Upper lobe of left lung (tissue), 4 donors: ENCODE measurements around the gene APBB1IP.

ENCODE experiments used
- EP300 ChIP-seq, 4 donors: sonication (generic); formaldehyde crosslinking; IDR thresholded peaks; one replicate each; pipeline ENCODE4 v1.5.1; 2017; ENCODE audit warnings: antibody characterized with exemption in 4 of 4, control low read depth in 2 of 4
- POLR2A ChIP-seq, 4 donors: fragments of 450-650 bp; IDR thresholded peaks; one replicate each; pipeline ENCODE4 v1.5.1; 2016 to 2017; ENCODE audit warnings: antibody characterized with exemption in 4 of 4, mild to moderate bottlenecking in 2 of 4
- POLR2AphosphoS5 ChIP-seq, 2 donors: sonication (generic); formaldehyde crosslinking; IDR thresholded peaks; one replicate each; pipeline ENCODE4 v1.5.1; 2017; ENCODE audit warnings: antibody characterized with exemption in 2 of 2
- TF ChIP-seq, protein P1 (sequence below), 6 experiments: fragments of 450-650 bp in 4 of 6; fragments of 200-600 bp in 2 of 6; sonication (generic) in 2 of 6; IDR thresholded peaks; one replicate each; pipeline ENCODE4 v1.5.1; 2016 to 2019; ENCODE audit warnings: antibody characterized with exemption in 6 of 6

DNA sequence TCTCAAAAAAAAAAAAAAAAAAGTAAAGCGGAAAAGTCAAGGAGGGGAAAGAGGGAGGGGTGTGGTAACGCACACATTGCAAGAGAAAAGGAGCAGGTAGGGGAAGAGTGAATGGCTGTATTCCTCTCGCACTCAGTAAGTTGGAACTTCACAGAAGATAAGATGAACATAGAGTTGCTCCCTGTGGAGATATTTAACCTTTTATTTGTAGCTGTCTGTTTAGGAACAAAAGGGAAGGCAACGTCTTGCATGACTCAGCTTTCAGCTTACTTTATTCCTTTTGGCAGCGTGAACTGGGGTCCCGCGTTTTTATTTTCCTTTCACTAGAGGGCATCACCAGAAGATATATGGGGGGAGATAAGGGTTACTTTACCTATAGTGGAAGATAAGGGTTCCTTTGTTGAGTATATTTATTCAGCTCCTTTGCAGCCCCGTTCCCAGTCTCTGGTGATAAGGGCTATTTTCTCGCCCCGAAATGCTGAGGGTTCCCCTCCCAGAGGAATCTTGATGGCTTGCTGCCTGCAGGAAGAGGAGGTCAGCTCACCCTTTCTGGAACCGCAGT lies 78.5 kb downstream of the APBB1IP start:
- no peak for TF ChIP-seq POLR2A (IDR thresholded peaks at IDR 0.05)
- TF ChIP-seq, protein P1, sequence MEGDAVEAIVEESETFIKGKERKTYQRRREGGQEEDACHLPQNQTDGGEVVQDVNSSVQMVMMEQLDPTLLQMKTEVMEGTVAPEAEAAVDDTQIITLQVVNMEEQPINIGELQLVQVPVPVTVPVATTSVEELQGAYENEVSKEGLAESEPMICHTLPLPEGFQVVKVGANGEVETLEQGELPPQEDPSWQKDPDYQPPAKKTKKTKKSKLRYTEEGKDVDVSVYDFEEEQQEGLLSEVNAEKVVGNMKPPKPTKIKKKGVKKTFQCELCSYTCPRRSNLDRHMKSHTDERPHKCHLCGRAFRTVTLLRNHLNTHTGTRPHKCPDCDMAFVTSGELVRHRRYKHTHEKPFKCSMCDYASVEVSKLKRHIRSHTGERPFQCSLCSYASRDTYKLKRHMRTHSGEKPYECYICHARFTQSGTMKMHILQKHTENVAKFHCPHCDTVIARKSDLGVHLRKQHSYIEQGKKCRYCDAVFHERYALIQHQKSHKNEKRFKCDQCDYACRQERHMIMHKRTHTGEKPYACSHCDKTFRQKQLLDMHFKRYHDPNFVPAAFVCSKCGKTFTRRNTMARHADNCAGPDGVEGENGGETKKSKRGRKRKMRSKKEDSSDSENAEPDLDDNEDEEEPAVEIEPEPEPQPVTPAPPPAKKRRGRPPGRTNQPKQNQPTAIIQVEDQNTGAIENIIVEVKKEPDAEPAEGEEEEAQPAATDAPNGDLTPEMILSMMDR (IDR thresholded peaks at IDR 0.05): no peak
- no peak for TF ChIP-seq POLR2AphosphoS5 (IDR thresholded peaks at IDR 0.05)
- no peak for TF ChIP-seq EP300 (IDR thresholded peaks at IDR 0.05)
